GM12878 (cell line): ENCODE measurements around the gene PIF1. TPM values are rescaled to one million over a fixed set of nuclear protein-coding genes. Genes with fewer than 3 reads are reported as not detected.

Experiments used
- ATAC-seq: fragments of 200-7000 bp; cut with Tn5 transposase; 3 replicates; pipeline ENCODE4 v1.9.1; 2020; ENCODE audit warnings: mild to moderate bottlenecking, moderate library complexity
- BruUV-seq: library from RNA; stranded (reverse); fragments of 400-500 nt; replicated peaks from 2 replicates; lab custom pipeline; 2021; lab: Mats Ljungman, UMichigan
- CTCF ChIA-PET: fragments of 300-600 bp; sonication (Branson Sonifier 250); formaldehyde crosslinking; extraction: SDS; loops from one replicate; lab custom pipeline; 2021; ENCODE audit warnings: inconsistent platforms; lab: Yijun Ruan, JAX
- POLR2A ChIA-PET: fragments of 350-600 bp; formaldehyde crosslinking; extraction: SDS; loops from one replicate; lab custom pipeline; 2021; ENCODE audit warnings: inconsistent platforms; lab: Charles Lee
- RAD21 ChIA-PET: fragments of 300-600 bp; sonication (Branson Sonifier 250); formaldehyde crosslinking; loops from one replicate; lab custom pipeline; 2023; ENCODE audit warnings: antibody characterized with exemption; ENCODE audit not compliant: unreplicated experiment; lab: Charles Lee
- SMC1A ChIA-PET: fragments of 300-600 bp; sonication (Branson Sonifier 250); formaldehyde crosslinking; loops from one replicate; lab custom pipeline; 2023; ENCODE audit not compliant: unreplicated experiment, uncharacterized antibody; lab: Charles Lee
- DNase-seq: peaks from one replicate; pipeline ENCODE4 v3.0.0-alpha.2; 2011; ENCODE audit warnings: low read depth, low spot score
- FAIRE-seq: peaks from 3 replicates; lab custom pipeline; 2011; peaks lifted over from hg19 to GRCh38; lab: Jason Lieb, UNC
- H2AFZ ChIP-seq: 2 replicates; pipeline ENCODE4 v1.6.0; 2011; ENCODE audit warnings: low read depth, low read length, control low read depth; ENCODE audit not compliant: control insufficient read depth
- H3K27ac ChIP-seq: 2 replicates; pipeline ENCODE4 v1.5.1; 2011; ENCODE audit warnings: control low read depth; ENCODE audit not compliant: control insufficient read depth, insufficient read depth
- H3K27me3 ChIP-seq, 2 experiments: replicated peaks in 1 of 2; 2 replicates each; pipeline versions ENCODE4 v1.6.0 to v1.6.1; 2011; ENCODE audit warnings: low read length in 1 of 2; ENCODE audit not compliant: control insufficient read depth in 2 of 2, insufficient read depth in 2 of 2
- H3K36me3 ChIP-seq, 2 experiments: 2 replicates each; pipeline ENCODE4 v1.5.1; 2011; ENCODE audit warnings: low read length in 1 of 2; ENCODE audit not compliant: control insufficient read depth in 2 of 2, insufficient read depth in 2 of 2
- H3K4me1 ChIP-seq: 2 replicates; pipeline ENCODE4 v1.6.1; 2011; ENCODE audit warnings: mild to moderate bottlenecking, low read length, moderate library complexity, mixed read lengths; ENCODE audit not compliant: control insufficient read depth, insufficient read depth
- H3K4me2 ChIP-seq: 2 replicates; pipeline ENCODE4 v1.6.0; 2011; ENCODE audit warnings: control low read depth; ENCODE audit not compliant: control insufficient read depth, insufficient read depth
- H3K4me3 ChIP-seq: fragments of 200-600 bp; sonication (generic); 2 replicates; pipeline ENCODE4 v1.5.1; 2016
- H3K79me2 ChIP-seq: 2 replicates; pipeline ENCODE4 v1.6.0; 2011; ENCODE audit warnings: low read length; ENCODE audit not compliant: control insufficient read depth, insufficient read depth
- H3K9ac ChIP-seq: 2 replicates; pipeline ENCODE4 v1.8.0; 2011; ENCODE audit warnings: low read length, control low read depth, mixed read lengths; ENCODE audit not compliant: control insufficient read depth, insufficient read depth
- H3K9me3 ChIP-seq: replicated peaks from 3 replicates; pipeline ENCODE4 v1.5.1; 2011; ENCODE audit warnings: mild to moderate bottlenecking, low read length; ENCODE audit not compliant: control insufficient read depth, insufficient read depth
- H4K20me1 ChIP-seq: 2 replicates; pipeline ENCODE4 v1.6.0; 2011; ENCODE audit not compliant: control insufficient read depth, insufficient read depth
- CBX5 ChIP-seq: sonication (generic); IDR thresholded peaks from 2 replicates; pipeline ENCODE4 v1.6.1; 2016; ENCODE audit warnings: low read depth, moderate library complexity, mild to moderate bottlenecking, inconsistent platforms
- SUZ12 ChIP-seq: fragments of 200-600 bp; sonication (generic); IDR thresholded peaks from one replicate; pipeline ENCODE4 v1.6.1; 2018; ENCODE audit warnings: antibody characterized with exemption, mild to moderate bottlenecking; ENCODE audit not compliant: unreplicated experiment
- TARDBP ChIP-seq: IDR thresholded peaks from 2 replicates; pipeline ENCODE4 v1.6.1; 2016; ENCODE audit warnings: borderline replicate concordance
- ZNF24 ChIP-seq: fragments of 450-650 bp; IDR thresholded peaks from 2 replicates; pipeline ENCODE4 v1.6.1; 2017; ENCODE audit warnings: antibody characterized with exemption, mild to moderate bottlenecking
- WGBS: methylation state at CpG from one replicate; pipeline ENCODE4 v1.1.6; 2016; ENCODE audit warnings: low lambda C conversion rate; ENCODE audit not compliant: insufficient replicate concordance, insufficient coverage; ENCODE audit errors: missing lambda C conversion rate; 5-methylcytosine and 5-hydroxymethylcytosine counted together
- in situ Hi-C: fragments of 300-500 bp; cut with MboI; formaldehyde crosslinking; loops from 9 replicates; pipeline ENCODE4 v1.14.3; 2018; ENCODE audit warnings: mixed read lengths
- intact Hi-C: fragments of 100-400 bp; cut with micrococcal nuclease; formaldehyde crosslinking; loops from one replicate; pipeline ENCODE4 v1.14.2; 2022; ENCODE audit not compliant: unreplicated experiment
- polyA plus RNA-seq, 11 experiments: library from polyadenylated mRNA; depleted of rRNA in 4 of 11; unstranded in 6 of 11; stranded (reverse) in 5 of 11; fragments of >200 nt; fragmentation: Nextera tagmentation in 4 of 11; fragmentation: Illumina TruSeq in 1 of 11; extraction: Ambion mirVana in 4 of 11; extraction: Trizol in 1 of 11; gene quantifications; 1 replicate in 1 of 11; 2 replicates in 10 of 11; pipeline versions ENCODE4 v1.2.1 to v1.2.3, GENCODE V29; 2011 to 2016; ENCODE audit warnings: inconsistent platforms in 2 of 11, missing spikeins in 2 of 11, low read depth in 1 of 11
- total RNA-seq, 4 experiments: library from RNA; depleted of rRNA in 3 of 4; stranded (reverse); fragments of >200 nt in 3 of 4; fragmentation: Illumina TruSeq in 1 of 4; extraction: Trizol in 1 of 4; gene quantifications; 2 replicates each; pipeline versions ENCODE4 v1.2.1 to v1.2.3, GENCODE V29; 2013 to 2021
- TF ChIP-seq, protein P1 (sequence below): fragments of 450-650 bp; conservative IDR thresholded peaks from 2 replicates; pipeline ENCODE4 v1.6.1; 2017; ENCODE audit warnings: mild to moderate bottlenecking, moderate library complexity
- TF ChIP-seq, protein P2 (sequence below): fragments of 450-650 bp; IDR thresholded peaks from 2 replicates; pipeline ENCODE4 v1.6.1; 2017; ENCODE audit warnings: antibody characterized with exemption, mild to moderate bottlenecking, moderate library complexity
- TF ChIP-seq, protein P3 (sequence below): fragments of 450-650 bp; IDR thresholded peaks from 2 replicates; pipeline ENCODE4 v1.6.1; 2017; ENCODE audit warnings: mild to moderate bottlenecking, moderate library complexity
- TF ChIP-seq, protein P4 (sequence below): fragments of 150-350 bp; IDR thresholded peaks from 2 replicates; pipeline ENCODE4 v1.6.1; 2016; ENCODE audit warnings: low read depth, low read length

The PIF1 gene
- total and polyA plus RNA-seq, 10 of the 15 experiments (the other 5 are each of a cell fraction or from before 2014, with no cell fraction given): 3.7 to 68.9 (median 31.1) TPM

DNA sequence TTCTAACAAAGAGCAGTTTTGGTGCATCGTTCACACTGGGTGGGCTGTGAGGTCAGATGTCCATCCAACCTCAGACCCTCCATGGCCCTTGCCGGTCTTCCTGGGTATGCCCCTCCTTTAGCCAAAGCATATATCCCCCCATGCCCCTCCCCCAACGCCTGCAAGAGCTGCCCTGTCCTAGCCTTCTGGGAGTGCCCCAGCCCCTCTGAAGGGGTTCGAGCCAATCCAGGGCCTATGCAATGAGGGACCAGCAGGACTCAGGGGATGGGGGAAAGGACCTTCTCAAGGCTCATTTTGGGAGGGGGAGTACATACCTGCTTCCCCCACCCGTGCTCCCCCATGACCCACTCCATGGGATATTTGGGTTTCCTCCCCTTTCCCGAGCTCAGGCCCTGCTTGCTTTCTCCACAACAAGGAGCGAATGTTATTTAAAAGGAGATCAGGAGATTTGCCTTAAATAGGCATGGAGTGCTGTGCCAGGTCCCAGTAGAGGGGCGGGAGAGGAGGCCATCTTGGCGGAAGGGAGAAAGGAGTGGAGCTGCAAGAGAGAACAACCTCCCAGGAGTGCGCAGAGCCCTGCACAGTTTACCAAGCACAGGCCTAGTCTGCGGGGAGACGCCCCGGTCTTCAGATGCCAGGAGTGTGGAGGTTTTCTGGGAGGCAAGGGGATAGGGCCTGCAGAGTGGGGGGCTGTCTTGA, 18.2 kb downstream of the PIF1 start (continued):
- TF ChIP-seq, protein P1, sequence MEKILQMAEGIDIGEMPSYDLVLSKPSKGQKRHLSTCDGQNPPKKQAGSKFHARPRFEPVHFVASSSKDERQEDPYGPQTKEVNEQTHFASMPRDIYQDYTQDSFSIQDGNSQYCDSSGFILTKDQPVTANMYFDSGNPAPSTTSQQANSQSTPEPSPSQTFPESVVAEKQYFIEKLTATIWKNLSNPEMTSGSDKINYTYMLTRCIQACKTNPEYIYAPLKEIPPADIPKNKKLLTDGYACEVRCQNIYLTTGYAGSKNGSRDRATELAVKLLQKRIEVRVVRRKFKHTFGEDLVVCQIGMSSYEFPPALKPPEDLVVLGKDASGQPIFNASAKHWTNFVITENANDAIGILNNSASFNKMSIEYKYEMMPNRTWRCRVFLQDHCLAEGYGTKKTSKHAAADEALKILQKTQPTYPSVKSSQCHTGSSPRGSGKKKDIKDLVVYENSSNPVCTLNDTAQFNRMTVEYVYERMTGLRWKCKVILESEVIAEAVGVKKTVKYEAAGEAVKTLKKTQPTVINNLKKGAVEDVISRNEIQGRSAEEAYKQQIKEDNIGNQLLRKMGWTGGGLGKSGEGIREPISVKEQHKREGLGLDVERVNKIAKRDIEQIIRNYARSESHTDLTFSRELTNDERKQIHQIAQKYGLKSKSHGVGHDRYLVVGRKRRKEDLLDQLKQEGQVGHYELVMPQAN: no peak
- TF ChIP-seq, protein P2, sequence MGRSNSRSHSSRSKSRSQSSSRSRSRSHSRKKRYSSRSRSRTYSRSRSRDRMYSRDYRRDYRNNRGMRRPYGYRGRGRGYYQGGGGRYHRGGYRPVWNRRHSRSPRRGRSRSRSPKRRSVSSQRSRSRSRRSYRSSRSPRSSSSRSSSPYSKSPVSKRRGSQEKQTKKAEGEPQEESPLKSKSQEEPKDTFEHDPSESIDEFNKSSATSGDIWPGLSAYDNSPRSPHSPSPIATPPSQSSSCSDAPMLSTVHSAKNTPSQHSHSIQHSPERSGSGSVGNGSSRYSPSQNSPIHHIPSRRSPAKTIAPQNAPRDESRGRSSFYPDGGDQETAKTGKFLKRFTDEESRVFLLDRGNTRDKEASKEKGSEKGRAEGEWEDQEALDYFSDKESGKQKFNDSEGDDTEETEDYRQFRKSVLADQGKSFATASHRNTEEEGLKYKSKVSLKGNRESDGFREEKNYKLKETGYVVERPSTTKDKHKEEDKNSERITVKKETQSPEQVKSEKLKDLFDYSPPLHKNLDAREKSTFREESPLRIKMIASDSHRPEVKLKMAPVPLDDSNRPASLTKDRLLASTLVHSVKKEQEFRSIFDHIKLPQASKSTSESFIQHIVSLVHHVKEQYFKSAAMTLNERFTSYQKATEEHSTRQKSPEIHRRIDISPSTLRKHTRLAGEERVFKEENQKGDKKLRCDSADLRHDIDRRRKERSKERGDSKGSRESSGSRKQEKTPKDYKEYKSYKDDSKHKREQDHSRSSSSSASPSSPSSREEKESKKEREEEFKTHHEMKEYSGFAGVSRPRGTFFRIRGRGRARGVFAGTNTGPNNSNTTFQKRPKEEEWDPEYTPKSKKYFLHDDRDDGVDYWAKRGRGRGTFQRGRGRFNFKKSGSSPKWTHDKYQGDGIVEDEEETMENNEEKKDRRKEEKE: no peak
- TF ChIP-seq ZNF24 (no peak), SUZ12 (no peak), TARDBP (no peak)

DNA sequence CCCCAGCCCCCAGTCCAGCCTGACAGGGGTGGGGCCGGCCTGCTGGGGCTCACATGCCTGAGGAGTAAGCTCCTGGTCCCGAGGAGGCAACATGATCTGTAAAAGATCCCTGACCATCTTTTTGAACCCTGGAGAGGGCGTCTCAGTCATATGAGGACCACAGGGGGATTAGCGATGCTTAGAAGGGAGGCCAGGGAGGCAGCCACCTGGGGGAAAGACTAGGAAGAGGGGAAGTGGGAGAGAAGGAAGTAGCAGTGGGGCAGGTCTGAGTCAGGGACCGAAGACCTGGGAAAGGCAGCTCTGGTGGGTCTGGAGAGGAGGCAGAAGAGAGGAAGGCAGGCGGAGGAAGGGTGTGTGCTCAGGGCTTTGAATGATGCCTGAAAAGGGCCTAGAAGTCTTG, 18.9 kb downstream of the PIF1 start:
- Histone ChIP-seq H3K27me3 (no peaks in the 10 kb centered on the region), H3K9me3 (no peaks in the 10 kb centered on the region), H3K9ac (no peak overlapping the region), H3K4me1 (peaks cover under 1% of the 10 kb centered on the region), H3K36me3 (no peaks in the 10 kb centered on the region), H4K20me1 (no peaks in the 10 kb centered on the region), H2AFZ (no peak overlapping the region), H3K27ac (no peak overlapping the region), H3K79me2 (no peaks in the 10 kb centered on the region), H3K4me3 (no peak overlapping the region), H3K4me2 (no peak overlapping the region)
- ChIA-PET CTCF (interaction anchor here (0.6 to 17.1 kb wide), 5 partner anchors 6 to 1656 kb away, joined by 3 to 529 read pairs (median 3); no protein-coding TSS in a partner anchor), SMC1A (interaction anchor here (1.9 to 16.7 kb wide), 3 partner anchors 60 to 88 kb away, joined by 4 to 308 read pairs (median 169); no protein-coding TSS in a partner anchor), POLR2A (interaction anchor here (0.8 kb wide), 1 partner anchor 74 kb away, joined by 4 read pairs; no protein-coding TSS in a partner anchor), RAD21 (interaction anchor here (12.2 kb wide), 1 partner anchor 73 kb away, joined by 148 read pairs; no protein-coding TSS in a partner anchor)
- 51% methylated on average over 6 of the region's 6 CpGs for WGBS
- ATAC-seq: no peak
- no TSS peak for BruUV-seq
- no peak for FAIRE-seq
- in situ Hi-C loops: no loop called here
- intact Hi-C loops: no loop called here
- DNase-seq: no peak
- TF ChIP-seq, protein P3, sequence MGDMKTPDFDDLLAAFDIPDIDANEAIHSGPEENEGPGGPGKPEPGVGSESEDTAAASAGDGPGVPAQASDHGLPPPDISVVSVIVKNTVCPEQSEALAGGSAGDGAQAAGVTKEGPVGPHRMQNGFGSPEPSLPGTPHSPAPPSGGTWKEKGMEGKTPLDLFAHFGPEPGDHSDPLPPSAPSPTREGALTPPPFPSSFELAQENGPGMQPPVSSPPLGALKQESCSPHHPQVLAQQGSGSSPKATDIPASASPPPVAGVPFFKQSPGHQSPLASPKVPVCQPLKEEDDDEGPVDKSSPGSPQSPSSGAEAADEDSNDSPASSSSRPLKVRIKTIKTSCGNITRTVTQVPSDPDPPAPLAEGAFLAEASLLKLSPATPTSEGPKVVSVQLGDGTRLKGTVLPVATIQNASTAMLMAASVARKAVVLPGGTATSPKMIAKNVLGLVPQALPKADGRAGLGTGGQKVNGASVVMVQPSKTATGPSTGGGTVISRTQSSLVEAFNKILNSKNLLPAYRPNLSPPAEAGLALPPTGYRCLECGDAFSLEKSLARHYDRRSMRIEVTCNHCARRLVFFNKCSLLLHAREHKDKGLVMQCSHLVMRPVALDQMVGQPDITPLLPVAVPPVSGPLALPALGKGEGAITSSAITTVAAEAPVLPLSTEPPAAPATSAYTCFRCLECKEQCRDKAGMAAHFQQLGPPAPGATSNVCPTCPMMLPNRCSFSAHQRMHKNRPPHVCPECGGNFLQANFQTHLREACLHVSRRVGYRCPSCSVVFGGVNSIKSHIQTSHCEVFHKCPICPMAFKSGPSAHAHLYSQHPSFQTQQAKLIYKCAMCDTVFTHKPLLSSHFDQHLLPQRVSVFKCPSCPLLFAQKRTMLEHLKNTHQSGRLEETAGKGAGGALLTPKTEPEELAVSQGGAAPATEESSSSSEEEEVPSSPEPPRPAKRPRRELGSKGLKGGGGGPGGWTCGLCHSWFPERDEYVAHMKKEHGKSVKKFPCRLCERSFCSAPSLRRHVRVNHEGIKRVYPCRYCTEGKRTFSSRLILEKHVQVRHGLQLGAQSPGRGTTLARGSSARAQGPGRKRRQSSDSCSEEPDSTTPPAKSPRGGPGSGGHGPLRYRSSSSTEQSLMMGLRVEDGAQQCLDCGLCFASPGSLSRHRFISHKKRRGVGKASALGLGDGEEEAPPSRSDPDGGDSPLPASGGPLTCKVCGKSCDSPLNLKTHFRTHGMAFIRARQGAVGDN: no peak
- TF ChIP-seq, protein P4, sequence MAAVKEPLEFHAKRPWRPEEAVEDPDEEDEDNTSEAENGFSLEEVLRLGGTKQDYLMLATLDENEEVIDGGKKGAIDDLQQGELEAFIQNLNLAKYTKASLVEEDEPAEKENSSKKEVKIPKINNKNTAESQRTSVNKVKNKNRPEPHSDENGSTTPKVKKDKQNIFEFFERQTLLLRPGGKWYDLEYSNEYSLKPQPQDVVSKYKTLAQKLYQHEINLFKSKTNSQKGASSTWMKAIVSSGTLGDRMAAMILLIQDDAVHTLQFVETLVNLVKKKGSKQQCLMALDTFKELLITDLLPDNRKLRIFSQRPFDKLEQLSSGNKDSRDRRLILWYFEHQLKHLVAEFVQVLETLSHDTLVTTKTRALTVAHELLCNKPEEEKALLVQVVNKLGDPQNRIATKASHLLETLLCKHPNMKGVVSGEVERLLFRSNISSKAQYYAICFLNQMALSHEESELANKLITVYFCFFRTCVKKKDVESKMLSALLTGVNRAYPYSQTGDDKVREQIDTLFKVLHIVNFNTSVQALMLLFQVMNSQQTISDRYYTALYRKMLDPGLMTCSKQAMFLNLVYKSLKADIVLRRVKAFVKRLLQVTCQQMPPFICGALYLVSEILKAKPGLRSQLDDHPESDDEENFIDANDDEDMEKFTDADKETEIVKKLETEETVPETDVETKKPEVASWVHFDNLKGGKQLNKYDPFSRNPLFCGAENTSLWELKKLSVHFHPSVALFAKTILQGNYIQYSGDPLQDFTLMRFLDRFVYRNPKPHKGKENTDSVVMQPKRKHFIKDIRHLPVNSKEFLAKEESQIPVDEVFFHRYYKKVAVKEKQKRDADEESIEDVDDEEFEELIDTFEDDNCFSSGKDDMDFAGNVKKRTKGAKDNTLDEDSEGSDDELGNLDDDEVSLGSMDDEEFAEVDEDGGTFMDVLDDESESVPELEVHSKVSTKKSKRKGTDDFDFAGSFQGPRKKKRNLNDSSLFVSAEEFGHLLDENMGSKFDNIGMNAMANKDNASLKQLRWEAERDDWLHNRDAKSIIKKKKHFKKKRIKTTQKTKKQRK: no peak
- TF ChIP-seq CBX5: no peak
